ENCODE data around the gene OCEL1. TPM values are rescaled to one million over a fixed set of nuclear protein-coding genes. Genes with fewer than 3 reads are reported as not detected.

Gene OCEL1
- total and polyA plus RNA-seq, 2 of the 13 experiments (the other 11 are each of a cell fraction or from before 2014, with no cell fraction given): 10.6 to 17.2 TPM

DNA sequence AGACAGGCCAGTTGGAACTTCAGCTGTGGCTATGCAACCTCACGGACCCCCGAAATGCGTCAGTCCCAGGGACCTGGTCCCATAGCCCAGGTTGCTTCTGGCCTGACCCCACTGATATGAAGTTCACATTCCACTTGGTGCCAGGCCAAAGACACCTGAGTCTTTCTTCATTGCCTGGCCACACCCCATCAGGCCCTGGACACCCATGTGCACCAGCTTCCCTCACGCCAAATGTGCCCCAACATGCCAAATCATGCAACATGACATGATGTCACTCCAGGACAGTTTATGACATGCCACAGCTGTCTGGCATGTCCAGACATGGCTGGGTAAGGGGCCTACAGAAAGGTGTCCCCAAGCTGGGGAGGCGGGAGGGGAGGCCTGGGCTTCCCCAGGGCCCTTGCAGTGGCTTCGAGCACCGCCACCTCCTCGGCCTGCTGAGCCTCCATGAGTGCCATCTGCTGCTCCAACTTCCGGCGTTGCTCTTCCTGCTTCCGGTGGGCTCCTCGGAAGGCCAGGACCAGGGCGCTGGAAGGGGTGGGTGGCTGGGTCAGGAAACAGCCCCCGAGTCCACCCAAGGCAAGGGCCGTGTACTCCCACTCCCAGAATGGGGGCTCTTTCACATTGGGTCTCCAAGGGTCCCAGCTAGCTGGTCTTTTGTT lies 24.0 kb downstream of the OCEL1 start (continued):
- no peak for TF ChIP-seq GABPA (IDR thresholded peaks at IDR 0.05; ENCODE audit: low read depth, low read length)
- no peak for TF ChIP-seq GABPA (CRISPR knock-in tag; IDR thresholded peaks at IDR 0.05; ENCODE audit: low read depth)
- TF ChIP-seq FOSL1 (CRISPR knock-in tag; IDR thresholded peaks at IDR 0.05; ENCODE audit: borderline replicate concordance): no peak
- no peak for TF ChIP-seq RORA (CRISPR knock-in tag; IDR thresholded peaks at IDR 0.05)

DNA sequence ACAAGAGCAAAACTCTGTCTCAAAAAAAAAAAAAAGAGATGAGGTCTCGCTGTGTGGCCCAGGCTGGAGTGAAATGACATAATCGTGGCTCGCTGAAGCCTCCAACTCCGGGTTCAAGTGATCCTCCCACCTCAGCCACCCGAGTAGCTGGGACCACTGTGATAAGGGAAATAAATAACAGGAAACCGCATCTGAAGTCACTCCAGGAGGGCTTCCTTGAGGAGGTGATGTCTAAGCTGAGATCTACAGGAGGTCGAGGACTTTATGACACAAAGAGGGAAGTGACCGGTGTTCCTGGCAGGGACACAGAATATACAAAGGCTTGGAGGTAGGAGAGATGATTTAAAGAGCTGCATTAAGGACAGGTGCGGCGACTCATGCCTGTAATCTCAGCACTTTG lies 28.6 kb downstream of the OCEL1 start:
- ATAC-seq (no peak), DNase-seq (ENCODE audit: low spot score) (no peak), FAIRE-seq (no peak)
- no peaks in the 10 kb centered on the region for H3K27me3 ChIP-seq (ENCODE audit: control insufficient read depth in 1 of 2, insufficient read depth in 2 of 2, low read length in 2 of 2)
- no peaks in the 10 kb centered on the region for H4K20me1 ChIP-seq (ENCODE audit: insufficient read depth, low read length)
- peak overlapping the region in 1 of 3 experiments; percentile 54; a peak in 1 of 6 replicates for H3K4me3 ChIP-seq (replicated peaks in 1 of 3; ENCODE audit: insufficient read depth in 1 of 3, low read depth in 2 of 3, low read length in 3 of 3)
- H3K79me2 ChIP-seq (ENCODE audit: insufficient read depth, low read length): no peaks in the 10 kb centered on the region
- H3K4me2 ChIP-seq (ENCODE audit: low read depth, low read length): peak overlapping the region; percentile 56
- H3K4me1 ChIP-seq (ENCODE audit: insufficient read depth, low read length): peaks cover 33% of the 10 kb centered on the region
- H3K9ac ChIP-seq (ENCODE audit: insufficient read depth, low read depth, low read length): no peak overlapping the region
- H3K9me3 ChIP-seq (ENCODE audit: low read length): no peaks in the 10 kb centered on the region
- in situ Hi-C loops (cut with HindIII; ENCODE audit: extremely low pct_ligation_motif_present, low pct_unique_long_range_greater_than_20kb) (no loop called here), intact Hi-C loops (cut with micrococcal nuclease; ENCODE audit: unreplicated experiment) (no loop called here)
- no peak overlapping the region for H3K27ac ChIP-seq (ENCODE audit: extremely low read length, insufficient read depth, low read length)
- no peak for TF ChIP-seq ZMYM4 (CRISPR knock-in tag; IDR thresholded peaks at IDR 0.05)
- TF ChIP-seq, protein P1, sequence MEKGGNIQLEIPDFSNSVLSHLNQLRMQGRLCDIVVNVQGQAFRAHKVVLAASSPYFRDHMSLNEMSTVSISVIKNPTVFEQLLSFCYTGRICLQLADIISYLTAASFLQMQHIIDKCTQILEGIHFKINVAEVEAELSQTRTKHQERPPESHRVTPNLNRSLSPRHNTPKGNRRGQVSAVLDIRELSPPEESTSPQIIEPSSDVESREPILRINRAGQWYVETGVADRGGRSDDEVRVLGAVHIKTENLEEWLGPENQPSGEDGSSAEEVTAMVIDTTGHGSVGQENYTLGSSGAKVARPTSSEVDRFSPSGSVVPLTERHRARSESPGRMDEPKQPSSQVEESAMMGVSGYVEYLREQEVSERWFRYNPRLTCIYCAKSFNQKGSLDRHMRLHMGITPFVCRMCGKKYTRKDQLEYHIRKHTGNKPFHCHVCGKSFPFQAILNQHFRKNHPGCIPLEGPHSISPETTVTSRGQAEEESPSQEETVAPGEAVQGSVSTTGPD (CRISPR knock-in tag; IDR thresholded peaks at IDR 0.05): no peak
- no peak for TF ChIP-seq MBD4 (IDR thresholded peaks at IDR 0.05; ENCODE audit: borderline replicate concordance, low read length)
- TF ChIP-seq TSC22D2 (CRISPR knock-in tag; IDR thresholded peaks at IDR 0.05; ENCODE audit: borderline replicate concordance): no peak
- no peak for TF ChIP-seq ZBTB7B (CRISPR knock-in tag; IDR thresholded peaks at IDR 0.05)
- TF ChIP-seq, protein P2, sequence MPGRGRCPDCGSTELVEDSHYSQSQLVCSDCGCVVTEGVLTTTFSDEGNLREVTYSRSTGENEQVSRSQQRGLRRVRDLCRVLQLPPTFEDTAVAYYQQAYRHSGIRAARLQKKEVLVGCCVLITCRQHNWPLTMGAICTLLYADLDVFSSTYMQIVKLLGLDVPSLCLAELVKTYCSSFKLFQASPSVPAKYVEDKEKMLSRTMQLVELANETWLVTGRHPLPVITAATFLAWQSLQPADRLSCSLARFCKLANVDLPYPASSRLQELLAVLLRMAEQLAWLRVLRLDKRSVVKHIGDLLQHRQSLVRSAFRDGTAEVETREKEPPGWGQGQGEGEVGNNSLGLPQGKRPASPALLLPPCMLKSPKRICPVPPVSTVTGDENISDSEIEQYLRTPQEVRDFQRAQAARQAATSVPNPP (CRISPR knock-in tag; IDR thresholded peaks at IDR 0.05): no peak
- TF ChIP-seq ZNF34 (CRISPR knock-in tag; IDR thresholded peaks at IDR 0.05; ENCODE audit: borderline replicate concordance): no peak
- no peak for TF ChIP-seq TOE1 (CRISPR knock-in tag; IDR thresholded peaks at IDR 0.05)
- TF ChIP-seq, protein P3, sequence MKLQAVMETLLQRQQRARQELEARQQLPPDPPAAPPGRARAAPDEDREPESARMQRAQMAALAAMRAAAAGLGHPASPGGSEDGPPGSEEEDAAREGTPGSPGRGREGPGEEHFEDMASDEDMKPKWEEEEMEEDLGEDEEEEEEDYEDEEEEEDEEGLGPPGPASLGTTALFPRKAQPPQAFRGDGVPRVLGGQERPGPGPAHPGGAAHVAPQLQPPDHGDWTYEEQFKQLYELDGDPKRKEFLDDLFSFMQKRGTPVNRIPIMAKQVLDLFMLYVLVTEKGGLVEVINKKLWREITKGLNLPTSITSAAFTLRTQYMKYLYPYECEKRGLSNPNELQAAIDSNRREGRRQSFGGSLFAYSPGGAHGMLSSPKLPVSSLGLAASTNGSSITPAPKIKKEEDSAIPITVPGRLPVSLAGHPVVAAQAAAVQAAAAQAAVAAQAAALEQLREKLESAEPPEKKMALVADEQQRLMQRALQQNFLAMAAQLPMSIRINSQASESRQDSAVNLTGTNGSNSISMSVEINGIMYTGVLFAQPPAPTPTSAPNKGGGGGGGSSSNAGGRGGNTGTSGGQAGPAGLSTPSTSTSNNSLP (IDR thresholded peaks at IDR 0.05; ENCODE audit: low read depth, low read length): no peak
- TF ChIP-seq ZNF124 (CRISPR knock-in tag; IDR thresholded peaks at IDR 0.05): no peak
- no peak for TF ChIP-seq MTA1 (CRISPR knock-in tag; IDR thresholded peaks at IDR 0.05; ENCODE audit: borderline replicate concordance)
- TF ChIP-seq ZFP62 (CRISPR knock-in tag; IDR thresholded peaks at IDR 0.05): no peak
- TF ChIP-seq TAF1 (CRISPR knock-in tag; IDR thresholded peaks at IDR 0.05): no peak
- no peak for TF ChIP-seq KAT8 (CRISPR knock-in tag; IDR thresholded peaks at IDR 0.05)
- TF ChIP-seq HNRNPLL (IDR thresholded peaks at IDR 0.05; ENCODE audit: low read depth, low read length, poor library complexity, severe bottlenecking): no peak
- no peak for TF ChIP-seq ZNF724P (CRISPR knock-in tag; IDR thresholded peaks at IDR 0.05; ENCODE audit: borderline replicate concordance)
- no peak for TF ChIP-seq KDM2A (CRISPR knock-in tag; IDR thresholded peaks at IDR 0.05; ENCODE audit: borderline replicate concordance, low read depth)
- POLR2A ChIA-PET: interaction anchor here (0.8 to 2.2 kb wide), 13 partner anchors 8 to 151 kb away, joined by 3 to 28 read pairs (median 7); partner anchors contain the start of genes ABHD8, BABAM1, BST2 and DDA1
- WGBS (ENCODE audit: low lambda C conversion rate): 85% methylated on average over 10 of the region's 10 CpGs
- no TSS peak for BruUV-seq (replicated peaks)
- no peaks in the 10 kb centered on the region for H3K36me3 ChIP-seq (replicated peaks in 1 of 2; ENCODE audit: control insufficient read depth in 1 of 2, insufficient read depth in 2 of 2, low read length in 2 of 2)
- no peak overlapping the region for H2AFZ ChIP-seq (ENCODE audit: low read length)
- CTCF ChIA-PET (ENCODE audit: low intra/inter-chr PET ratio, low total read pairs): no interaction called here

Measured in HepG2 (cell line).